NCI-H1105 treated with DMSO at 0.1 percent for 48 hours (cell line): Measurements from ENCODE around the gene HOMER3.
A peak's percentile ranks its signal among the peaks of the same experiment; 100 is the strongest.
"Not testable (repeated sequence)": the region's sequence is repeated elsewhere in the genome, so short reads cannot be mapped to it uniquely, and the experiment has no call there.

Experiments
- DNase-seq: peaks from one replicate; lab custom pipeline; 2025; lab: John Stamatoyannopoulos, UW

The HOMER3 gene

DNA sequence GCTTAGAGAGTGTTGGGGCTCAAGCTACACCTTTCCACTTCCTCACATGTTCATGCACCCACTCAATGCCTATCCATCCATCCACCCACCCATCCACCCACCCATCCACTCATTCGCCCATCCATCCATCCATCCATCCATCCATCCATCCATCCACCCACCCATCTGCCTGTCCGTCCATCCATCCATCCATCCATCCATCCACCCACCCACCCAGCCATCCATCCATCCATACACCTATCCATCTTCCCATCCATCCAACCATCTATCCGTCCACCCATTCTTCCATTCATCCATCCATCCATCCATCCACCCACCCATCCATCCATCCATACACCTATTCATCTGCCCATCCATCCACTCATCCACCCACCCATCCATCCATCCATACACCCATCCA lies 13.1 kb upstream of the HOMER3 start:
- no peak for DNase-seq

GRCh38 chr19:18952364-18953003 lies 11.5 kb upstream of the HOMER3 start:
- not testable (repeated sequence) for DNase-seq

GRCh38 chr19:18951721-18952281 lies 10.8 kb upstream of the HOMER3 start:
- no peak for DNase-seq

GRCh38 chr19:18949858-18950257 lies 8.8 kb upstream of the HOMER3 start:
- no peak for DNase-seq

DNA sequence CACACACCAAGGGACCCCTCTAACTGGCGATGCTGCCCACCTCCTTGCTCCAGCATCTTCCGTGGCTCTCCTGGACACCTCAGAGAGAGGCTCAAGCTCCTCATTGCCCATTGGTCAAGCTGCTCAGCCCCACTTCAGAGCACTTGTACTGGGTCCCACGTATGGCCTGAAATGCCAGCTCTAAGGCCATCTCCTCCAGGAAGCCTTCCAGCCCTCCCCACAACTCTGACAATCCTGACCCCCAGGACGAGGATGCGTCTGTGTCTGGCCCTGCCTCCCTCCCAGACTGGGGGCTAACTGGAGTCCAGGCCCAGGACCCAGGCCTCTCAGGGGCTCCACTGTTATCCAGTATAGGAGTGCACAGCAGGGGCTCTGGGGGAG lies 7.9 kb upstream of the HOMER3 start:
- no peak for DNase-seq

DNA sequence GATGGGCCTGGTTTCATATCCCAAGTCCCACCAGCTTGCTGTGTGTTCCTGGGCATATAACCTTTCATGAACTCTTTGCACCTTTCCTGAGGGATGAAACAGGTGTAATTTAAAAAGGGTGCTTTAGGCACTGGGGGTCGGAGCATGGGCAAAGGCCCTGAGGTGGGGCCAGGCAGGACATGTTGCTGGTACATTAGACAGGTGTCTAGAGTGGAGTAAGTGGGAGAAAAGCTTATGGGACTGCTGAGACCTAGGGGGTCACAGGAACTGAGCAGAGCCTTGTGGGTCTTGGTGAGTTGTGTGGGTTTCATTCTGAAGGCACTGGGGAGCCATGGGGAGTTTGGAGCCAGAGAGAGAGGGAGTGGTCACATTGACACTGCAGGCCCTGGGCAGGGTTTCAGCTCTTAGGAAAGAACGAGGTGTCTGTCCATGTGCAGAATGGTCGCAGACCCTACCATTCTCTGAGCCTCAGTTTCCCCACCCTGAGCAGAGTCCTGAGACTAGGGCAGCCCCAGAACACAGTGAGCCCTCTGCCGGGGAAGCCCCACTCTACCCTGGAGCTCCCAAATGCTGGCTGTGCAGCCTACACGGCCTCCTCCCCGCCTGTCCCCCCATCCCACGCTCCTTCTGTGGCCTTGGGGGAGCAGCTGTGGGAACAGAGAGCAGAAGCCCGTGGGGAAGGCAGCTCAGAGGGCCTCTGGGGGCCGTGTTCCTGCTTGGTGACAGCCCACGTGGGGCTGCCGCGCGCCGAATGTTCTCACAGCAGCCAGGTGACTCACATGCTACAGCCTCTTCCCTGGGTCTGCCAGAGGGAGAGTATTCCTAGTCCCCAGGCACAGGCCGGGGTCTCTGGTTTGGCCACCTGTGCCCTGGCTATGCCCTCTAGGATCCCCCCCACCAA lies 7.3 kb upstream of the HOMER3 start:
- DNase-seq = no peak

GRCh38 chr19:18946918-18947317 lies 5.9 kb upstream of the HOMER3 start:
- peak; percentile 33 for DNase-seq

- no peak for DNase-seq
Measured at GRCh38 chr19:18946335-18946734, 5.3 kb upstream of the HOMER3 start.

DNA sequence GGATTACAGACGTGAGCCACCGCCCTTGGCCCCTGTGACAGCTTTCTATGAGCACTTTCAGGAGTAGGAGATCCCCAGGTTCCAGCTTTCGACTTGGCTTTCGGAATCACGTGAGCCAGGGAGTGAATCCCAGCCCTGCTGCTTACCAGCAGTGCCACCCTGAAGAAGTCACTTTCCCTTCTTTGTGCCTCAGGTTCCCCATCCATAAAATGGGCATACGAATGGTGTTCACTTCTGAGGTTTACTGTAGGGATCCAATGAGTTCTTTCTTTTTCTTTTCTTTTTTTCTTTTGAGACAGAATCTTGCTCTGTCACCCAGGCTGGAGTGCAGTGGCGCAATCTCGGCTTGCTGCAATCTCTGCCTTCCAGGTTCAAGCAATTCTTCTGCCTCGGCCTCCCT lies 4.3 kb upstream of the HOMER3 start:
- no peak for DNase-seq

GRCh38 chr19:18943465-18943864 lies 2.4 kb upstream of the HOMER3 start:
- no peak for DNase-seq

DNA sequence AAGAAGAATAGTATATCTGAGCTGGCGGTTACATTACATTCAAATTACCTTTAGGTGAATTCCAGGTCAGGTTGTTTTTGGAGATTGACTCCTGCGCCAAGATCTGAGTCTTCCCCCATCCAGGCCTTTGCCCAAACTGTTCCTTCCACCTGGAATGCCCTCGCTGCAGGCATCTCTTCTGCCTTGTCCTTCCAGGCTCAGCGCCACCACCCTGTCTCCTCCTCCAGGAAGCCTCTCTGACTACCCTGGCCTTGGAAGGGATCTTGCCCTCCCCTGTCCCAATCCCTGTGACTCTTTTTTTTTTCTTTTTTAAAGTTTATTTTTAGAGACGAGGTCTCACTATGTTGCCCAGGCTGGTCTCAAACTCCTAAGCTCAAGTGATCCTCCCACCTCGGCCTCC lies 1.7 kb upstream of the HOMER3 start:
- no peak for DNase-seq

GRCh38 chr19:18941628-18942354 lies 774 bp upstream of the HOMER3 start:
- no peak for DNase-seq

GRCh38 chr19:18939922-18940768 lies 872 bp downstream of the HOMER3 start:
- DNase-seq = no peak

- no peak for DNase-seq
Measured at GRCh38 chr19:18939163-18939562, 1.9 kb downstream of the HOMER3 start.

- no peak for DNase-seq
Measured at GRCh38 chr19:18933297-18933696, 7.7 kb downstream of the HOMER3 start.

DNA sequence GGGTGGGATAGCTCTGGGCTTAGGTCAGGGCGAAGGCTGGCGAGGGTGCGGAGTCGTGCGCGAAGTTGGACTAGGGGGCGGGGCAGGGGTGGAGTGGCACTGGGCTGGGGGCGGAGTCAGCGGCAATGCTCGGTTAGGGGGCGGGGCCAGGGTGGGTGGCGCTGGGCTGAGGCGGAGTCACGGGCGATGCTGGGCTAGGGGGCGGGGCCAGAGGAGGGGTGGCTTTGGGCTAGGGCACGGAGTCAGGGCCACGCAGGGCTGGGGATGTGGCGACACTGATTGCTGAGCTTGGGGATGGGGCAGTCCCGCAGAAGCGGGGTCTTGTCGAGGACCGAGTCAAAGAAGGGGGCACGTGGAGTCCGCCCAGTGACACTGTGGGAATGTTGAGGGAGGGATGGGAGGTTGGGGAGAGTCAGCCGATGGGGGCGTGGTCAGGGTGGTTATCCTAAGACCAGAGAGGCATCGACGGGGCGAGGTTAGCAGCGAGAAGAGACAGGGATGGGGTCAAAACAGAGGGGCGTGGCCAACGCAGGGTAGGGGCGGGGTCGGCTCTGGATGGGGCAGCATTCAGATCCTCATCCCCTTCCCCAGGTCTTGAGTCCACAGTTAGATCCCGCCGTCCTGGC lies 8.7 kb downstream of the HOMER3 start:
- no peak for DNase-seq

GRCh38 chr19:18931316-18932162 lies 9.5 kb downstream of the HOMER3 start:
- no peak for DNase-seq

GRCh38 chr19:18929311-18929710 lies 11.7 kb downstream of the HOMER3 start:
- DNase-seq = no peak

DNA sequence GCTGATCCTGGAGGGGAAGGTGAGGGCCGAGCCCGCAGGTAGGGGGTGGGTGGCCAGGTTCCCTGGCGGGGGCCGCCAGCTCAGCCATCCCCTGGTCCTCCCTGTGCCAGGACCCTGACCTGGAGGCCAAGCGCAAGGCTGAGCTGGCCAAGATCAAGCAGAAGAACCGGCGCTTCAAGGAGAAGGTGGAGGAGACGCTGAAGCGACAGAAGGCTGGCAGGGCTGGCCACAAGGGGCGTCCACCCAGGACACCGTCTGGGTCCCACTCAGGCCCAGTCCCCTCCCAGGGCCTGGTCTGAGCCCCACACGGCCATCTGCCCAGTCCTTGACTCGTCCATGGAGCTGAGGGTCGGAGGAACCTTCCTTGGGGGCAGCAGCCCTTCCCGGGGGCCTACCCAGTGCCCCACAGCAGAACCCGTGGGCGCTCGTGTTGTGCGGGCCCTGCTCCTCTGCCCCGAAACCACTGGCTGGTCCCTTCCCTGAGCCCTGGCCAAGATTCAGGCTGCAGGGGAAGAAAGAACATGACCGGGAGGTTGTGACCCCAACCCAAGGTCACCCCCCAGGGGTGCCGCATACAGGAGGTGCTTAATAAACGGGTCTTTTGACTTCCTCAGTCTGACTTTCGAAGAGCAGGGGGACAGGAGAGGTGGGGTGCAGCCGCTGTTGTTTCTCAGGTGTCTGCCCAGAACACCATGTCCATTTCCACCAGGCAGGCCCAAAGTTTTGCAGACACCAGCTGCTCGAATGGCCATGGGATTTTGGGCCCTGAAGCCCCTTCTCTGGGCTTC lies 12.8 kb downstream of the HOMER3 start:
- DNase-seq = no peak
